ENCODE measurements around the gene DMD.
"Not testable (repeated sequence)": the region's sequence is repeated elsewhere in the genome, so short reads cannot be mapped to it uniquely, and the experiment has no call there.

The DMD gene

GRCh38 chrX:33095079-33095478, 116.3 kb downstream of the DMD start:
- TF ChIP-seq, protein P1, sequence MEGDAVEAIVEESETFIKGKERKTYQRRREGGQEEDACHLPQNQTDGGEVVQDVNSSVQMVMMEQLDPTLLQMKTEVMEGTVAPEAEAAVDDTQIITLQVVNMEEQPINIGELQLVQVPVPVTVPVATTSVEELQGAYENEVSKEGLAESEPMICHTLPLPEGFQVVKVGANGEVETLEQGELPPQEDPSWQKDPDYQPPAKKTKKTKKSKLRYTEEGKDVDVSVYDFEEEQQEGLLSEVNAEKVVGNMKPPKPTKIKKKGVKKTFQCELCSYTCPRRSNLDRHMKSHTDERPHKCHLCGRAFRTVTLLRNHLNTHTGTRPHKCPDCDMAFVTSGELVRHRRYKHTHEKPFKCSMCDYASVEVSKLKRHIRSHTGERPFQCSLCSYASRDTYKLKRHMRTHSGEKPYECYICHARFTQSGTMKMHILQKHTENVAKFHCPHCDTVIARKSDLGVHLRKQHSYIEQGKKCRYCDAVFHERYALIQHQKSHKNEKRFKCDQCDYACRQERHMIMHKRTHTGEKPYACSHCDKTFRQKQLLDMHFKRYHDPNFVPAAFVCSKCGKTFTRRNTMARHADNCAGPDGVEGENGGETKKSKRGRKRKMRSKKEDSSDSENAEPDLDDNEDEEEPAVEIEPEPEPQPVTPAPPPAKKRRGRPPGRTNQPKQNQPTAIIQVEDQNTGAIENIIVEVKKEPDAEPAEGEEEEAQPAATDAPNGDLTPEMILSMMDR (IDR thresholded peaks at IDR 0.05; ENCODE audit: borderline replicate concordance, insufficient read depth, low read depth, low read length), result no peak
- H3K4me3 ChIP-seq (ENCODE audit: low read depth, low read length), result no peak overlapping the region

- H3K4me3 ChIP-seq (ENCODE audit: low read depth, low read length), result no peak overlapping the region
- TF ChIP-seq, protein P1 (IDR thresholded peaks at IDR 0.05; ENCODE audit: borderline replicate concordance, insufficient read depth, low read depth, low read length), result no peak
These were observed 123.9 kb downstream of the DMD start for GRCh38 chrX:33087411-33087810.

DNA sequence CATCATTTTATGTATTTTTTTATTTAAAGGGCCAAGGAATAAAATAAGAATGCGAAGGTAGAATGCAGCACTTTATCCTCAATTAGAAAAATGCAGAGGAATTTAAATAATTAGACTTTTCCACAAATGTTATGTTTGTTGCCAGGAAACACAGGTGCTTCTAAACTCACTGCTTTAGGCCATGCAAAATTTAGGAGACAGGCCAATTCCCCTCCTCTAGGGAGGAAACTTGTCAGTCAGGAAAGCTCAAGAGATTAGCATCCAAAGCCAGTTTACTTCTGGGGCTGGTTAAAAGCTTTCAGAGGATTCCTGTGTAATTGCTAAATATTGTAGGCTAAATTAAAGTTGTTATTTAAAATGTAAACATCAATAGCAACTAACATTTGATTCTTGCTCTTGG, 124.5 kb downstream of the DMD start:
- TF ChIP-seq, protein P1 (IDR thresholded peaks at IDR 0.05; ENCODE audit: borderline replicate concordance, insufficient read depth, low read depth, low read length), result no peak
- H3K4me3 ChIP-seq (ENCODE audit: low read depth, low read length), result no peak overlapping the region

DNA sequence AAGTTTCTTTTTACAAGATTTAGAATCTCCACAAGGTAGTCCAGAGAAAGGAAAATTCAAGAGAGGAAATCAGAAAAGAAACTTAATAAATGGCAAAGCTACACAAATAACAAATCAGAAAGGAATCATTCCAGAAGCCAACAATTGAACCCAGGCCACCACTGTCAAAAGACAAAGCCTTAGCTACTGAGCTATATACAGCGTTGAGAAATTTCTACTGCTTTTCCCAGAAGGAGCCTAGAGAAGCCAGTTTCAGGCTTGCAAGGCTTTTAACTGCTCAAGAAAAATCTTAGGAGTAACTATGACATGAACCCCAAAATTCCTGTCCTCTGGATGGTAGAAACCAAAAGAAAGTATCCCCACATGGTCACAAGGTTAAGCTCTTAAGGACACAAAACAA, 129.0 kb downstream of the DMD start:
- H3K4me3 ChIP-seq (ENCODE audit: low read depth, low read length), result no peak overlapping the region
- TF ChIP-seq, protein P1 (IDR thresholded peaks at IDR 0.05; ENCODE audit: borderline replicate concordance, insufficient read depth, low read depth, low read length), result no peak

- TF ChIP-seq, protein P1 (IDR thresholded peaks at IDR 0.05; ENCODE audit: borderline replicate concordance, insufficient read depth, low read depth, low read length), result no peak
These were observed 133.1 kb downstream of the DMD start for GRCh38 chrX:33078273-33078672.

DNA sequence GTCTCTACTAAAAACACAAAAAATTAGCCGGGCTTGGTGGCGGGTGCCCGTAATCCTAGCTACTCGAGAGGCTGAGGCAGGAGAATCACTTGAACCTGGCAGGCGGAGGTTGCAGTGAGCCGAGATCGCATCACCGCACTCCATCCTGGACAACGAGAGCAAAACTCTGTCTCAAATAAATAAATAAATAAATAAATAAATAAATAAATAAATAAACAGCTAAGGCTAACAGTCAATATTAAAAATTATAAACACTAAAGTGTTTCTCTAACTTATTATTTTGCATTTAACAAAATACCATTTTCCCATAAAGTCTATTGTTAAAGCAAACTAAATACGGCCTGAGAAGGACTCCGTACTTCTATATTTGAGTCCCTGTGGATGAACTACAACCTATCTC, 137.7 kb downstream of the DMD start:
- H3K4me3 ChIP-seq (ENCODE audit: low read depth, low read length), result not testable (repeated sequence)

More at GRCh38 chrX:33078273-33078672, 133.1 kb downstream of the DMD start:
- H3K4me3 ChIP-seq (ENCODE audit: low read depth, low read length), result no peak overlapping the region

DNA sequence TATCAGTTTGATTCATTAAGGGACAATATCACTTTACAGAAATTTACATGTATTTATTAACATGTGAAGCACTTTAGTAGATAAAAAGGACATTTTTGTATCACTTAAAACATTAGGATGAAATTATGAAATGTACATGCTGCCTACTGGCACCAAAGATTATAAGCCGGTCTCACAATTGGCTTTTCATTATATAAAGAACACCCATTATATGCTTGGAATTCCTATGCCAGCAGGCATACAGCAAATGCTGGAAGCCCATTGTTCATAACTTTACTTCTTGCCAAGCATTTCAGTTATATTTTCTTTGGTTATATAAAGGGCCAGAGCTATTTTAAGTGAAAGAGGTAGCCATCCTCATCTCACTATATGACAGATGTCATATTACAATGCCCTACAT, 145.9 kb downstream of the DMD start:
- TF ChIP-seq, protein P1 (IDR thresholded peaks at IDR 0.05; ENCODE audit: borderline replicate concordance, insufficient read depth, low read depth, low read length), result no peak

GRCh38 chrX:33062041-33062440, 149.3 kb downstream of the DMD start:
- no peak overlapping the region for H3K4me3 ChIP-seq (ENCODE audit: low read depth, low read length)
- TF ChIP-seq, protein P1 (IDR thresholded peaks at IDR 0.05; ENCODE audit: borderline replicate concordance, insufficient read depth, low read depth, low read length), result no peak

More for the DNA sequence above, 145.9 kb downstream of the DMD start:
- H3K4me3 ChIP-seq (ENCODE audit: low read depth, low read length), result no peak overlapping the region
